Activated CD4-positive, alpha-beta T cell treated with anti-CD3 and anti-CD28 coated beads for 24 hours (primary cell): ENCODE measurements around the gene DLGAP1.
"Not testable (repeated sequence)": the region's sequence is repeated elsewhere in the genome, so short reads cannot be mapped to it uniquely, and the experiment has no call there.

Experiments
- DNase-seq, 2 donors: peaks; one replicate each; pipeline ENCODE4 v3.0.0-alpha.2; 2020; ENCODE audit warnings: low read depth in 2 of 2

The DLGAP1 gene

DNA sequence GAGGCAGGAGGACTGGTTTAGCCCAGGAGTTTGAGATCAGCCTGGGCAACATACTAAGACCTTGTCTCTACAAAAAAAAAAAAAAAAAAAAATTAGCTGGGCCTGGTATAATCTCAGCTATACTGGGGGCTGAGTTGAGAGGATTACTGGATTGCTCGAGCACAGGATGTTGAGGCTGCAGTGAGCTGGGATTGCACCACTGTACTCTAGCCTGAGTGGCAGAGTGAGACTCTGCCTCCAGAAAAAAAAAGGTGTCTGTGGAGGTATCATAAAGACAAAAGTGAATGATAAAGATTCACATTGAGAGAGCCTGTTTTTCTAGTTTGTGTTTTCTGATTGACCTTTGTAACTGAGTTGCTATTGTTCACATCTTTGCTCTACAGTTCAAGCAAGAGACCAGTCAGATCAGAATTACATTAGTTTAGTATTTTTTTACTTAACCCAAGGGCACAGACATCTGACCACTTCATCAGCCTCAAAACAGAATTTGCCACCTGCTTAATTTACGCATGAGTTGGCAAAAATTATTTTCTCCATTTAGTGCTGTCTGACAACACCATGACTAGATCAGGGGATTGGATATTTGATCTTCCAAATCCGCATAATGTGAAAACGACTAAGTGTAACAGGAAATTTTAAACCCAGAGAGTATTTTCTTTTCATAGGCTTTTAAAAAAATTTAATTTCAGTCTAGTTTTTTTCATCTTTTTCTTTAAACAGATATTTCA lies 734.1 kb downstream of the DLGAP1 start:
- DNase-seq: no peak

DNA sequence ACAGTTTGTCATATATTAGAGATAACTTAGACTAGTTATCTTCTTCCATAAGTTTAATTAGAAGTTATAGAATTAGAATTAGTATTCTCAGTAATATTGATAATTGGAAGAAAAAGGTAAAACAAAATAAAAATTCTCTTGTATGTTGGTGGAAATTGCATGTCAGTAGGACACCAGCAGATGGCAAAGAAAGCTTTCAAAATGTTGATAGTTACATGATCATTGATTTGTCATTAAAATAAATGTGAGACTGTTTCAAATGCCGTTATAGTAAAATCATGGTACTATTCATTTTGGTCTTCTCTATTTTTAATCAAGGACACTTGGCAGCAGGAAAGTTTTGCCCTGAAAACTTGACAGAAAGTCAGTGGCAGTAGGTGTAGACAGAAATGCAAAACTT lies 734.9 kb downstream of the DLGAP1 start:
- DNase-seq: no peak

DNA sequence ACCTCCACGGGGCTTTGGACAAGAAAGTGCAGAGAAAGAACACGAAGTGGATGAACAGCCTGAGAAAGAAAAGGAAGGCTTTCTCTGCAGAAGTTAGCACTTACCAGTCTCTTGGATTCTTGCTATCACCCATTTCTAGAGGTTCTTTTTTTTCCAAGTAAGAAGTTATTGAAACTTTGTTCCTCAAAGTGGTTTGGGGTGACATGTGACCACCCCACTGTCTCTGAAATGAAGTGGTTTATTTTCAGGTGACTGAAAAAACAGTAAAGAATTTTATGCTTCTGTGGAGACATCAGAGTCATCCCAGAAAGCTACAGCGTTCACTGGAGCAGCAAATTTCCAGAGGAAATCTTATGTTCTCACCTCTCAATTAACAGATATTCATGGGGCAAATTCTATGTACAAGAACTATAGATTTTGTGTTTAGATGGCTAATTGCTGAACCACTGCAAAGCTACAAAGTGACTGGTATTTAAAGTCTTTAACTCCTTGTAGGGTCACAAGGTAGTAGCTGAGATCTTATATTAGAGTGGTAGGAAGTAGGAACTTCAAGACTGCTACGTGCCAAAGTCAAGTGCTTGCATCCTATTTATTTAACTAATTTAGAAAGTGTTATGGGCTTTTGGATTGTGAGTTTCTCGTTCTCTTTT lies 737.6 kb downstream of the DLGAP1 start:
- DNase-seq: no peak

DNA sequence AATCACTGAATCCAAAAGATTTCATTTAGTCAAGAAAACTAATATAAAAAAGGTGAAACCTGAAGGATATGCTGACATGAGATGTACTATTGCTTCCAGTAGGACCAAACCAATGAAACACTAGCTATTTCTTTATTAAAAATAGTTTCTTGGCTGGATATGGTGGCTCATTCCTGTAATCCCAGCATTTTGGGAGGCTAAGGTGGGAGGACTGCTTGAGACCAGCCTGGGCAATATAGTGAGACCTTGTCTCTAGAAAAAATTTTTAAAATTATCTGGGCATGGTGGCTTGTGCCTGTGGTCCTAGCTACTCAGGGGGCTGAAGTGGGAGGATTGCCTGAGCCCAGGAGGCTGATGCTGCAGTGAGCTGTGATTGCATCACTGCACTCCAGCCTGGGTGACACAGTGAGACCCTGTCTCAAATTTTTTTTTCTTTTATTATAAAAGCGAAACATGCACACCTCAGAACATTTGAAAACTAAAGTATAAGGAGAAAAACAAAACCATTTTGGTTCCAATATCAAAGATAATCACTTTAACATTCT lies 738.9 kb downstream of the DLGAP1 start:
- DNase-seq: no peak

DNA sequence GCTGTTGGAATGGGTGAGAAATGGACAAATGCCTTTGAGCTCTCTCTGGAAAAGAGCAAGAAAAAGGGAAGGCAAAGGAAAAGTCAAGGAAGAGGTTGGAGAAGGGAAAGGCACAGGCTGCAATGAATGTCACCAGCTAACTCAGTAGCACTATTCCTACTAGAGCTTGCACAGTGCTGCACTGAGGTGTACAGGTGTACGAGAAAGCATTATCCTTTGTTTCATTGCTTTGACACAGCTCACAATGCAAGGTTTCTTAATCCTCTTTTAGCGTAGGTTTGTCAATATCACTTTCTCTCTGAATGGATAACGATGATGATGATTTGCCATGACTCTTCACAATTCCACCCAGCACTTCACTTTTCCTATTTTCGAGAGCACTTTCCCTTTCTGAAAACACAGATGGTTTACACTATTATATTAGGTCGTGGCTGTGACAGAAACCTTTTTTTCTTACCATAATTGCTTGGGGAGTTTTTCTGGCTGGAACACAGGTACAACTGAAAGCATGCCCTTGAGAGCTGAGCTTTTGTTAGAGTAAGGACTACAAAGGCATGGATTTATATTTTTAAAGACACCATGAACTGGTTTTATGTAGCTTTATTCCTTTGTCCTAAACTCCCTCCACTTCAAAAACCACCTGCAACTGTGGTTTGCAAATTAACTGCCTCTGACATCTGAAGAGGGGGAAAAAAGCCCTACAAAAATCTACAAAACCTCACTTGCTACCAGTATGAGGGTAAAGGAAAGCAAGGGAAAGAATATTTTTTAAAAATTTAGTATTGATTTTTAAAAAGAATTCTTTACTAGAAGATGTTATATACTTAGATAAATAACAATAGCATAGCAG lies 739.7 kb downstream of the DLGAP1 start:
- DNase-seq: no peak

DNA sequence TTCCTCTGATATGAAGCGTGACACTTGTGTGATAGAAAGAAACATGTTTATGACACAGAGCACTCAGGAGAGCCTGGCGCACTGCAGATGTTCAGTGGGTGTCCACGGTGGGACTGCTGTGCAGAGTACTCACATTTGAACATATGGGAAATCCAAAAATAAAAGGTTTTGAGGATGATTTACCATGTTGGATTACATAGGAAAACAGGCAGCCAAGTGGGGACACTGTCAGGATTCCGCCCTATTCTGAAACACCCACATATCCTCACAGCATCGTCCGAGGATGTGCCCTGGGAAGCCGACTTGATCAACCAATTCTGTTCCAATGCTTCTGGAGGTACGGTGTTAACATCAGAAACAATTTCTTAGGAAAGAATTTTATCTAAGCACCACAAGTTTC lies 741.4 kb downstream of the DLGAP1 start:
- DNase-seq: no peak

DNA sequence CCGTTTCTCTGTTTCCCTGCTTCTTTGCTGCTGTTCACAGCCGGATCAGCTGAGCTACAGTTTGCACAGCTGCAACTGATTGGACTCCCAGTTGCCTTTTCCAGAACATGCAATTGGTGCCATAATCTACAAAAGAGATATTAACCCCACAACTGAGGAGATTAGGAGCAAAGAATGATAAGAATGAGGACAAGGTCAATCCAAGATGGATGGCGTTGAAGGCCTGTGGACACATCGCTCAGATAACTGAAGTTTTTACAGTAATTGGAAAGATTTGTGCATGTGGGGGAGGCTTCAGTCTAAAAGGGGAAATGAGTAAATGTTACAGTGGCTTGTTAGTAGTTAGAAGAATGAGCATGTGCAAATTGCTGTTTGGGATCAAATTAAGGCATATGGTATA lies 741.9 kb downstream of the DLGAP1 start:
- DNase-seq: no peak

DNA sequence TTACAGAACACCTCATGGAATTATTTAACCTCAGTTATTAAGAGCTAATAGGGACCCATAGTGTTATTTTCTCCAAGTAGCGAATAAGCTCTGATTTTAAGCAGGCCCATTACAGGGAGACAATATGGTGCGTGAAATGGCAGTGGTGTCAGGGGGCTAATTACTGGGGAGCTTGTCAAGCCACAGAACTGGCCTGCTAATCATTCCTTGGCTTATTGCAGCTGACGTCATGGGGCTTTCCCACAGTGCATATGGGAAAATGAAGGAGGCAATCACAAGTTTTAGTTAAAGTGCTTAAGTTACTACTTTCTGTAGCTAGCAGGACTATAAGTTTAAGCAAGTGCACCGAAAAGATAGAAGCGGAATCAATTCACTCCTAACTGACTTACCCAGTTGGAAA lies 742.6 kb downstream of the DLGAP1 start:
- no peak for DNase-seq

DNA sequence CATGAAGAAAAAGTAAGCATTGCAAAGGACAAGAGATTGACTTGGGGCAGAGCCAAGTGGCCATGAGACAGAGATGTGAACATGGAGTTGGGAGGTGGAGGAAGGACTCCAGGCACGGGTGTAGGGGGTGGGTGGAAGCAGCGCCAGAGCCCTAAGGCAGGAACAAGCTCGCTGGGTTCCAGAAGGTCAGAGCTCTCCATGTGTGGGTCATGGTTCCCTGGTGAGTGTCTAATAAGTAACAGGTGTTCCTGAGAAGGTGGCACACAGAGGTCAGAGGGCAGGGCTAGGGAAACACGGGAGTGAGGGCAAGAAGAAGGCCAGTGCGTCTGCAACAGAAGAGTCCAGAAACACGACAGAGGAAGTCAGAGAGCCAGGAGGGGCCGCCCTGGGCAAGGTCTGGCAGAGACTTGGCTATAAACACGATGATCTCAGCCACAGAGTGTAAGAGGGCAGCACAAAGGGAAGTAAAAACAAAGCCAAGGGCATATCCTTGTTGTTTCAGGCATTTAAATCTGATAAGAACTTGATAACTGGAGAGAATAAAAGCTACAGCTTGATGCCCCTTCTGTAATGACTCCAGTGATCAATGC lies 744.3 kb downstream of the DLGAP1 start:
- DNase-seq: no peak

DNA sequence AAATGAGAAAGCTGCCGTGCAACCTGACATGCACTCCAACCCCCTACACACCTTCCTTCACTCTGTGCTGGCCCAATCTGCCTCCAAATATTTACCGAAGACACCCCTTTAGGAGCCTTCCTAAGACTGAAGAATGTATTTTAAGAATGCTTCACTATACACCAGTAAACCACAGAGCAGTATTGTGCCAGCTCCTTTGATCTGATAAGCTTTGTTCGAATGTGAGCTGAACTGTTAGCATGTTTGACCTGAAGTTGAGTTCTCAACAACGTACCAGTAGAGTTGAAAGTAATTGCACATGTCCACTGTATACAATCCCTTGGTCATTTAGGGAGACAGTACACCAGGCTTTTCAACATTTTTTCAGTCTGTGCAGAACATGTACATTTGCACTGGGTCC lies 745.9 kb downstream of the DLGAP1 start:
- DNase-seq: no peak

DNA sequence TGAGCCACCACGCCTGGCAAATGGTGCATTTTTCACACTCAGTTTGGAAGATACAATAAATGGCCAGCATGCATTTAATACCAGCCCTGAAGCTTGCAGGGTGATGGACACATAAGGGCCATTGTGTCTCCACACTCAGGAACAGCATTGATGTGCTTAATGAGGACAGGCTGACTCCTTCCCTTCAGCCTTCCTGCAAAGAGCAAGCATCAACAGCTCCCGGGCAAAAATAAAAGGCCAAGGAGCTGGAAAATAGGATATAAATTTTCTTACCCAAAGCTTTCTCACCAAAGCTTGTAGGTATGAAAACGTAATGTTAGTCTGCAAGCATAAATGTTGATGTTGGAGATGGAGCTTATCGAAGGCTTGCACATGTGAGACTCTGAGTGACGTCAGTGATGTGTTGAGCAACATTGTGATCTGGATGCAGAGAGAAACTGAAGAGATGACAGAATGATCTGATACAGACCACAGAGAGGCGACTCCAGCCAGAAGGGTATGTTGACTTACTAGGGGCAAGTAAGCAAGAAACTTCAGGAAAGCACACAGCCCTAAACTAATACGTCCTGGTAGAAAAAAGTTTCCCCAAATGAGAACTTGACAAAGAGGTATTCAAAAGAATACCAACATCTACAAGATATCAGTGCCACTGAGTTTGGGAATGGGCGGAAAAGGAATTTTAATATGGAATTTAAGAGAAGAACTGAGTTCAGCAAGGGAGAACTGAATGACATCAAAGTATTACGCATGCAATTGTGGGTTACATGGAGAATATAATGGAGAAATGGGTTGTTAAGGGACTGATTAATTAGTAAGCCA lies 748.6 kb downstream of the DLGAP1 start:
- no peak for DNase-seq

DNA sequence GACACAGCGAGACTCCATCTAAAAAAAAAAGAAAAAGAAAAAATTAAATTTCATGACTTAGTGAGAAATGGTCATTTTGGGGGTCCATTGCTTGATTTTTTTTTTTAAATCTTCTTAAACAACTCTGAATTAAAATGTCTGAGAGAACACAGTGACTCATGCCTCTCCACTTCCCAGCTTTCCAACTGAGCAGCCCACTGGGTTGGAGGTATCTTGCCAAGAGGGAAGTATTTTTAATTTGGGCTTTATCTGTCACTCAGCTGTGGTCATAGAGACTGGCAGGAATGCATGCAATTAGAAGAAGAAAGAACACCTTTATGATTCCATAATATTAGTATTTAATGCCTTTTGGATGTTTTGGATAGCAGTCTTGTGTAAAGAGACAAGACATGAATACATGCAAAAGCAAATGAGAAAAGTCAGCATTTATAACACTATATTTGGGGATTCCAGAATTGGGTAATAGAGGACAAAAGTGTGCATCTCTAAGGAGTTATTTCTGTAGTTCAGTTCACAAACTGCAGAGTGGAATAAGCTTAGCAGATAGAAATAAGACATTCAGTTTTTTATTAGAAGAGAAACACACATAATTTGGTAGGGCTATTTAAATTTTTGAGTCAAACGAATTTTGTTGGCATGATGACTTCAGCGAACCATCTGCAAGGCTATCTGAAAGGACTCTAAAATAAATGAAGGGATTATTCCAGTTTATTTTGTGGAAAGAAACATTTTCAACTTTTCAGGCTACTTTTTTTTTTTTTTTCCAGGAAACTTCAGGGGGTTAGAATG lies 750.4 kb downstream of the DLGAP1 start:
- no peak for DNase-seq

DNA sequence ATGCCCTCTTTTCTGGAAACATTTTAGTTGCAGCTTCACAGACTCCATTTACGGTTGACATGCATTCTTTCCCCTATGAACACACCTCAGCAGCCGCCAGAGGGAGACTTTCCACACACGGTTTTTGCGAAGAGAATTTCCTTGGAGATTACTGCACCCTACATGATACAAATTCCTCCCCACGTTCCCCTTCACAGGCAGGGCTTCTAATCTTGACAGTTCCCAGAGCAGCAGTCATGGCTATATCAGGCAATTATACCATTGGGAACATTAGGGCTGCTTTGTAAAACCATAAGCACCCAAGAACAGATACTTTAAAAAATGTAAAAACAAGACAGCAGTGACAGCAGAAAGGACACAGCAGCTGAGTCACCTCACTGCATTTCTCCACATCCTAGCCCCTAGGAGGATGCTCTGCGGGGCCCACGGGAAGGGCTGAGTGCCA lies 751.4 kb downstream of the DLGAP1 start:
- peak in 1 of 2 donors; percentile 1 for DNase-seq

DNA sequence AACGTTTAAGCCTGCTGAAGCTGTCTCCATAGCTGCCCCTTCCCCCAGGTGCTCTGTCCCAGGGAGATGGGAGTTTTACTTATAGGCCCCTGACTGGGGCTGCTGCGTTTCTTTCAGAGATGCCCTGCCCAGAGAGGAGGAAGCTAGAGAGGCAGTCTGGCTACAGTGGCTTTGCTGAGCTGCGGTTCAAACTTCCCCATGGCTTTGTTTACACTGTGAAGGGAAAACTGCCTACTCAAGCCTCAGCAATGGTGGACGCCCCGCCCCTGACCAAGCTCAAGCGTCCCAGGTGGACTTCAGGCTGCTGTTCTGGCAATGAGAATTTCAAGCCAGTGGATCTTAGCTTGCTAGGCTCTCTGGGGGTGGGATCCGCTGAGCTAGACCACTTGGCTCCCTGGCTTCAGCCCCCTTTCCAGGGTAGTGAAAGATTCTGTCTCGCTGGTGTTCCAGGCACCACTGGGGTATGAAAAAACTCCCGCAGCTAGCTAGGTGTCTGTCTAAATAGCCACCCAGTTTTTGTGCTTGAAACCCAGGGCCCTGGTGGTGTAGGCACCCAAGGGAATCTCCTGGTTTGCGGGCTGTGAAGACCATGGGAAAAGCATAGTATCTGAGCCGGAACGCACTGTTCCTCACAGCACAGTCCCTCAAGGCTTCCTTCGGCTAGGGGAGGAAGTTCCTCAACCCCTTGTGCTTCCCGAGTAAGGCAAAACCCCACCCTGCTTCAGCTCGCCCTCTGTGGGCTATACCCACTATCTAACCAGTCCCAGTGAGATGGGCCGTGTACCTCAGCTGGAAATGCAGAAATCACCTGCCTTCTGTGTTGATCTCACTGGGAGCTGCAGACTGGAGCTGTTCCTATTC lies 755.2 kb downstream of the DLGAP1 start:
- not testable (repeated sequence) for DNase-seq

DNA sequence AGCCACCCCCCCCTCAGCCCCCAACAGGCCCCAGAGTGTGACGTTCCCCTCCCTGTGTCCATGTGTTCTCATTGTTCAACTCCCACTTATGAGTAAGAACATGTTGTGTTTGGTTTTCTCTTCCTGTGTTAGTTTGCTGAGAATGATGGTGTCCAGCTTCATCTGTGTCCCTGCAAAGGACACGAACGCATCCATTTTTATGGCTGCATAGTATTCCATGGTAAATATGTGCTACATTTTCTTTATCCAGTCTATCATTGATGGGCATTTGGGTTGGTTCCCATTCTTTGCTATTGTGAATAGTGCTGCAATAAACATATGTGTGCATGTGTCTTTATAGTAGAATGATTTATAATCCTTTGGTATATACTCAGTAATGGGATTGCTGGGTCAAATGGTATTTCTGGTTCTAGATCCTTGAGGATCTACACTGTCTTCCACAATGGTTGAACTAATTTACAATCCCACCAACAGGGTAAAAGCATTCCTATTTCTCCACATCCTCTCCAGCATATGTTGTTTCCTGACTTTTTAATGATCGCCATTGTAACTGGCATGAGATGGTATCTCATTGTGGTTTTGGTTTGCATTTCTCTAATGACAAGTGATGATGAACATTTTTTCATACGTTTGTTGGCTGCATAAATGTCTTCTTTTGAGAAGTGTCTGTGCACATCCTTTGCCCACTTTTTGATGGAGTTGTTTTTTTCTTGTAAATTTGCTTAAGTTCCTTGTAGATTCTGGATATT lies 760.9 kb downstream of the DLGAP1 start:
- not testable (repeated sequence) for DNase-seq

DNA sequence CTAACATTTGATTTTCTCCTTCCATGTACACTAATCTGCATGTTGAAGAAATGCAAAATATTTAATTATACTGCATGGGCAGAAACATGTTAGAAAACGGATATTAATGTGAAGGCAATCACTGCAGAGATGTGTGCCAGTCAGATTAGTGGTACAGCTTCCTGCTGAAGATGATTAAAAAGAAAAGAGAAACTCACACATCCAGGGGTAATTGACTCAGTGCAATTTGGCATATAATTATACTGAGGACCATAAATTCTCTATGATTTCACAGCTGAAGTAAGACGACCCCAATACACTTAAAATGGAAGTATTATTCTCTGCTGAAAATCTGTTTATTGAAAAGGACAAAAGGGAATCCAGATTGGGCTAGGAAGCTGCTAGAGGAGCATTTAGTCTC lies 761.7 kb downstream of the DLGAP1 start:
- DNase-seq: no peak

DNA sequence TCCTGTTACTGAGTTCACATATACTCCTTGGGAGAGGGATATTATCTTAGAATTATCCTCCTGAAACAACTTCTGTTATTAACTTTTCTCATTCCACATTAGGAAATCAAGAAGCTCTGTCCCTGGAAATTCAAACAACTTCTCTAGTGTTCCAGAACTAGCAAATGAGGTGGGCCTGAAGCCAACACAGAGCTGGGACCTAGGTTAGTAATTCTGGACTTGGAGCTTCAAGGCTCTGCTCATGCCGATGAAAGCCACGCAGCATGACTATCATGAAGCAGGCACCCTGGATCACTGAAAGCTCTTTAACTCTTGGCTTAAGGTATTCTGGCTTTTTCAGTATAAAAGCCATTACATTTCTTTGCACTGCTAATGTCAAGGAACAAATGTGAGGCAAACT lies 762.4 kb downstream of the DLGAP1 start:
- no peak for DNase-seq

DNA sequence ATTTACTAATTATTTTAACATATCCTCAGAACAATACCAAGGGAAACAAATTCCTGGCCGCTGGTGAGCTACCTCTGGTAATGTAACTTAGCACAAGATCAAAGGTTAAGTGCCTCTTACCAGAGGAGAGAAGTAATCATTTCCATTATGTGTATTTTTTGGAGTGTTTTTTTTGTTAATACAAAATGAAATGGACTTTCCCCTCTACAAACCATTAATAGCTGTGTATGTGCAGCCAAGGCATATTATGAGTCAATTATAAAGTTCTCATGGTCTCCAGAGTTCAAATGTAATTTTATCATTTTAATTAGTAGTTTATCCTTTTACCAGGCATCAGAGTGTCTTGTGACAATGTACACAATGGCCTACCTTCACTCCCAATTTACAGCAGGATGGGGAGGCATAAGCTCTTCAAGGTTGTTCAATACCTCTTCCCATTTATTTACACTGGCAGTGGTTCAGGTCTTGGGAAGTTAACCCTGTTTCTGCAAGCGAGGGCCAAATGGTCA lies 762.9 kb downstream of the DLGAP1 start:
- no peak for DNase-seq
